Mesenchymal stem cell (in vitro differentiated cells and primary cell): ENCODE results near the gene PTPRA.
A peak's percentile ranks its signal among the peaks of the same experiment; 100 is the strongest.

Experiments
- DNase-seq: peaks from one replicate; pipeline ENCODE4 v3.0.0-alpha.2; 2013
- H2AFZ ChIP-seq: one replicate; pipeline ENCODE4 v1.6.1; 2013; ENCODE audit warnings: low read depth, mild to moderate bottlenecking, control low read depth, inconsistent platforms, low read length, moderate library complexity
- H2AK5ac ChIP-seq: 2 replicates; pipeline ENCODE4 v1.6.1; 2013; ENCODE audit warnings: low read length, moderate library complexity, mild to moderate bottlenecking, inconsistent platforms; ENCODE audit not compliant: severe bottlenecking
- H2BK120ac ChIP-seq: one replicate; pipeline ENCODE4 v1.6.1; 2013; ENCODE audit warnings: low read depth, mild to moderate bottlenecking, inconsistent platforms, low read length, moderate library complexity
- H2BK12ac ChIP-seq, 2 experiments: one replicate each; pipeline ENCODE4 v1.6.1; 2013; ENCODE audit warnings: inconsistent platforms in 2 of 2, low read length in 2 of 2, mild to moderate bottlenecking in 2 of 2, moderate library complexity in 2 of 2, control low read depth in 1 of 2
- H2BK15ac ChIP-seq: one replicate; pipeline ENCODE4 v1.6.1; 2013; ENCODE audit warnings: mild to moderate bottlenecking, low read depth, inconsistent platforms; ENCODE audit not compliant: poor library complexity, severe bottlenecking
- H2BK5ac ChIP-seq: 2 replicates; pipeline ENCODE4 v1.6.1; 2013; ENCODE audit warnings: low read depth, mild to moderate bottlenecking, low read length, control low read depth, inconsistent platforms; ENCODE audit not compliant: poor library complexity, severe bottlenecking
- H3K14ac ChIP-seq, 2 experiments: one replicate each; pipeline ENCODE4 v1.6.1; 2013; ENCODE audit warnings: inconsistent platforms in 2 of 2, low read length in 2 of 2, control low read depth in 1 of 2, mild to moderate bottlenecking in 1 of 2, moderate library complexity in 1 of 2
- H3K18ac ChIP-seq, 2 experiments: one replicate each; pipeline ENCODE4 v1.6.1; 2013; ENCODE audit warnings: inconsistent platforms in 2 of 2, low read length in 2 of 2, control low read depth in 1 of 2, low read depth in 1 of 2, mild to moderate bottlenecking in 1 of 2
- H3K23ac ChIP-seq, 2 experiments: one replicate each; pipeline ENCODE4 v1.6.1; 2013; ENCODE audit warnings: inconsistent platforms in 2 of 2, low read length in 2 of 2, mild to moderate bottlenecking in 2 of 2, moderate library complexity in 2 of 2, control low read depth in 1 of 2
- H3K27ac ChIP-seq: 2 replicates; pipeline ENCODE4 v1.5.1; 2013; ENCODE audit warnings: mild to moderate bottlenecking, moderate library complexity, low read length, control low read depth, inconsistent platforms; ENCODE audit not compliant: poor library complexity, severe bottlenecking
- H3K27me3 ChIP-seq, 2 experiments: 2 replicates each; pipeline versions ENCODE4 v1.6.1 to v1.7.0; 2013; ENCODE audit warnings: low read length in 2 of 2, mild to moderate bottlenecking in 2 of 2, moderate library complexity in 2 of 2, control low read depth in 1 of 2, inconsistent platforms in 1 of 2; ENCODE audit not compliant: control insufficient read depth in 1 of 2, insufficient read depth in 1 of 2
- H3K36me3 ChIP-seq, 2 experiments: 2 replicates each; pipeline versions ENCODE4 v1.6.1 to v1.7.0; 2013; ENCODE audit warnings: low read length in 2 of 2, control low read depth in 1 of 2, inconsistent platforms in 1 of 2, low read depth in 1 of 2, mild to moderate bottlenecking in 1 of 2; ENCODE audit not compliant: insufficient read depth in 2 of 2, control insufficient read depth in 1 of 2
- H3K4ac ChIP-seq, 2 experiments: one replicate each; pipeline ENCODE4 v1.6.1; 2013; ENCODE audit warnings: inconsistent platforms in 2 of 2, low read length in 2 of 2, mild to moderate bottlenecking in 2 of 2, moderate library complexity in 2 of 2, control low read depth in 1 of 2, low read depth in 1 of 2
- H3K4me1 ChIP-seq: 2 replicates; pipeline ENCODE4 v1.6.1; 2013; ENCODE audit warnings: low read depth, low read length, control low read depth; ENCODE audit not compliant: control insufficient read depth, insufficient read depth
- H3K4me2 ChIP-seq: 2 replicates; pipeline ENCODE4 v1.6.1; 2013; ENCODE audit warnings: low read length, mild to moderate bottlenecking, inconsistent platforms; ENCODE audit not compliant: poor library complexity, severe bottlenecking
- H3K4me3 ChIP-seq, 2 experiments: 2 replicates each; pipeline versions ENCODE4 v1.5.1 to v1.7.0; 2013; ENCODE audit warnings: low read length in 2 of 2, mild to moderate bottlenecking in 2 of 2, control low read depth in 1 of 2, low read depth in 1 of 2; ENCODE audit not compliant: insufficient read depth in 1 of 2
- H3K79me1 ChIP-seq: replicated peaks from 2 replicates; pipeline ENCODE4 v1.6.1; 2013; ENCODE audit warnings: mild to moderate bottlenecking, control low read depth, low read length, inconsistent platforms; ENCODE audit not compliant: poor library complexity, severe bottlenecking
- H3K9ac ChIP-seq: 2 replicates; pipeline ENCODE4 v1.7.0; 2013; ENCODE audit warnings: mild to moderate bottlenecking, low read length, moderate library complexity
- H3K9me3 ChIP-seq: 2 replicates; pipeline ENCODE4 v1.7.0; 2013; ENCODE audit warnings: mild to moderate bottlenecking, low read length; ENCODE audit not compliant: control insufficient read depth
- H4K8ac ChIP-seq: one replicate; pipeline ENCODE4 v1.6.1; 2013; ENCODE audit warnings: inconsistent platforms, mild to moderate bottlenecking, low read length, moderate library complexity
- H4K91ac ChIP-seq: one replicate; pipeline ENCODE4 v1.6.1; 2013; ENCODE audit warnings: mild to moderate bottlenecking, low read length, inconsistent platforms
- WGBS: methylation state at CpG from one replicate; pipeline ENCODE4 v1.1.7; 2013; ENCODE audit warnings: mixed read lengths; 5-methylcytosine and 5-hydroxymethylcytosine counted together

Gene PTPRA

GRCh38 chr20:2911200-2911599 lies 37.9 kb downstream of the PTPRA start:
- H3K27ac ChIP-seq = no peak overlapping the region
- H4K8ac ChIP-seq = no peak overlapping the region

GRCh38 chr20:2914160-2914559 lies 40.9 kb downstream of the PTPRA start:
- H4K8ac ChIP-seq = no peak overlapping the region
- no peak overlapping the region for H3K4me2 ChIP-seq
- no peaks in the 10 kb centered on the region for H3K9me3 ChIP-seq
- H3K4ac ChIP-seq = no peak overlapping the region
- no peaks in the 10 kb centered on the region for H3K4me1 ChIP-seq
- peaks cover 27% of the 10 kb centered on the region for H3K79me1 ChIP-seq
- no peak overlapping the region for H4K91ac ChIP-seq
- no peak overlapping the region for H3K27ac ChIP-seq
- H2AK5ac ChIP-seq = no peak overlapping the region
- H3K27me3 ChIP-seq = no peaks in the 10 kb centered on the region
- no peak overlapping the region for H2BK15ac ChIP-seq
- no peak overlapping the region for H2BK5ac ChIP-seq
- no peak overlapping the region for H3K9ac ChIP-seq
- no peak overlapping the region for H3K14ac ChIP-seq
- H3K36me3 ChIP-seq = peaks cover 3 to 24% of the 10 kb centered on the region in 2 experiments
- peak; percentile 26 for DNase-seq
- no peak overlapping the region for H2AFZ ChIP-seq
- no peak overlapping the region for H2BK12ac ChIP-seq
- H3K23ac ChIP-seq = no peak overlapping the region
- H2BK120ac ChIP-seq = no peak overlapping the region
- H3K18ac ChIP-seq = no peak overlapping the region
- H3K4me3 ChIP-seq = no peak overlapping the region

More at GRCh38 chr20:2911200-2911599, 37.9 kb downstream of the PTPRA start:
- Histone ChIP-seq H3K9me3 (no peaks in the 10 kb centered on the region), H3K9ac (no peak overlapping the region), H3K18ac (no peak overlapping the region), H2BK120ac (no peak overlapping the region), H3K23ac (no peak overlapping the region), H4K91ac (no peak overlapping the region), H3K36me3 (peaks cover 0 to 22% of the 10 kb centered on the region in 2 experiments), H2BK15ac (no peak overlapping the region), H3K4me2 (no peak overlapping the region), H2AK5ac (no peak overlapping the region), H3K79me1 (peaks cover 20% of the 10 kb centered on the region), H2BK12ac (no peak overlapping the region), H2AFZ (no peak overlapping the region), H3K4ac (no peak overlapping the region), H2BK5ac (no peak overlapping the region), H3K14ac (no peak overlapping the region), H3K4me1 (no peaks in the 10 kb centered on the region), H3K4me3 (no peak overlapping the region), H3K27me3 (no peaks in the 10 kb centered on the region)
- no peak for DNase-seq

DNA sequence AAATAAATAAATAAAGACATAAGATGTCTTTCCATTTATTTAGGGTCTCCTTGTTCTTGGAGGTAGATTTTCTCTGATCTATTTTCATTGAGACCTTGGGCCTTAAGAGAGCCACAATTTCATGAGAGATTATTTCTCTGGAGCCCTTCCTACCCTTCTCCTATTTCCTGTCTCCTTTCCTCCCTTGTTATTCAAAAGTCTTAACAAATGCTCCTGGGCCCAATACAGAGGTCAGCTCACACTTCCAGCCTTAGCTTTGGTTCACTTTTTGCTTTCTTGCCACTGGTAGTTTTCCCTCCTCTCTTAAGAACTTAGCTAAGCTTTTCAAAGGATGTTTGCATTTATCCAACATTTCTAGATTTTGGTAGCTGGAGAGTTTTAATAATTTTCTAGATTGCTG lies 44.0 kb downstream of the PTPRA start:
- H2BK5ac ChIP-seq = no peak overlapping the region
- H2BK12ac ChIP-seq = no peak overlapping the region
- peaks cover 3 to 24% of the 10 kb centered on the region in 2 experiments for H3K36me3 ChIP-seq

GRCh38 chr20:2918096-2919049 lies 45.1 kb downstream of the PTPRA start:
- Histone ChIP-seq H3K4ac (no peak overlapping the region), H2BK120ac (no peak overlapping the region), H2BK5ac (no peak overlapping the region), H3K27me3 (no peaks in the 10 kb centered on the region), H3K79me1 (peaks cover 41% of the 10 kb centered on the region), H3K4me3 (no peak overlapping the region), H2BK12ac (no peak overlapping the region), H3K9ac (no peak overlapping the region), H2AK5ac (peak overlapping the region; percentile 13), H3K23ac (no peak overlapping the region), H4K8ac (no peak overlapping the region), H3K18ac (no peak overlapping the region), H3K27ac (no peak overlapping the region), H3K4me2 (no peak overlapping the region), H2BK15ac (no peak overlapping the region), H2AFZ (no peak overlapping the region), H3K14ac (no peak overlapping the region), H3K4me1 (peaks cover 2% of the 10 kb centered on the region), H3K9me3 (no peaks in the 10 kb centered on the region), H4K91ac (no peak overlapping the region), H3K36me3 (peaks cover 3 to 19% of the 10 kb centered on the region in 2 experiments)
- 98% methylated on average over 5 of the region's 7 CpGs for WGBS
- no peak for DNase-seq

More for the DNA sequence above, 44.0 kb downstream of the PTPRA start:
- Histone ChIP-seq H3K4me1 (peaks cover 2% of the 10 kb centered on the region), H2BK120ac (no peak overlapping the region), H2AK5ac (no peak overlapping the region), H3K9me3 (no peaks in the 10 kb centered on the region), H2BK15ac (no peak overlapping the region), H3K14ac (no peak overlapping the region), H4K91ac (no peak overlapping the region), H3K4ac (no peak overlapping the region), H3K27me3 (no peaks in the 10 kb centered on the region), H3K9ac (no peak overlapping the region), H3K23ac (no peak overlapping the region), H3K18ac (no peak overlapping the region), H3K79me1 (peaks cover 38% of the 10 kb centered on the region), H4K8ac (no peak overlapping the region), H2AFZ (no peak overlapping the region), H3K4me3 (no peak overlapping the region), H3K4me2 (no peak overlapping the region), H3K27ac (no peak overlapping the region)
- DNase-seq = no peak
